ENCODE results near the gene IKZF1.

The IKZF1 gene

DNA sequence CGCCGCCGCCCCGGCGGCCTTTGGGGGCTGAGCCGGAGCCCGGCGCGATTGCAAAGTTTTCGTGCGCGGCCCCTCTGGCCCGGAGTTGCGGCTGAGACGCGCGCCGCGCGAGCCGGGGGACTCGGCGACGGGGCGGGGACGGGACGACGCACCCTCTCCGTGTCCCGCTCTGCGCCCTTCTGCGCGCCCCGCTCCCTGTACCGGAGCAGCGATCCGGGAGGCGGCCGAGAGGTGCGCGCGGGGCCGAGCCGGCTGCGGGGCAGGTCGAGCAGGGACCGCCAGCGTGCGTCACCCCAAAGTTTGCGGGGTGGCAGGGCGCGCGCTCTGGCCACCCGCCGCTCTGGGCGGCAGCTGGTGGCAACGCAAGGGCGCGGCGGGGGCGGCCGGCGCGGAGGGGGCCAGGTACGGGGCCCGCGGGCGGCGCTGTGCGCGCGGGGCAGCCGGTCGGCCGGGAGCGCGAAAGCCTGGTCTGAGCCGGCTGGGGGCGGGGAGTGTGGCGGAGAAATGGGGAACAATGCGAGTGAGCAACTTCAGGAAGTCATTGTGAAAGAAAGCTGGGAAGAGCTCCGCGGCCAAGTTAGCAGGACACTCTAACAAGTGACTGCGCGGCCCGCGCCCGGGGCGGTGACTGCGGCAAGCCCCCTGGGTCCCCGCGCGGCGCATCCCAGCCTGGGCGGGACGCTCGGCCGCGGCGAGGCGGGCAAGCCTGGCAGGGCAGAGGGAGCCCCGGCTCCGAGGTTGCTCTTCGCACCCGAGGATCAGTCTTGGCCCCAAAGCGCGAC, at the start of gene IKZF1:
IKZF1 (plus strand) TSS at position 588 of the 782 bp plus-strand sequence. CDS start 14,346 bp downstream, outside the sequence.
- DNase-seq: peak; percentile 85

DNA sequence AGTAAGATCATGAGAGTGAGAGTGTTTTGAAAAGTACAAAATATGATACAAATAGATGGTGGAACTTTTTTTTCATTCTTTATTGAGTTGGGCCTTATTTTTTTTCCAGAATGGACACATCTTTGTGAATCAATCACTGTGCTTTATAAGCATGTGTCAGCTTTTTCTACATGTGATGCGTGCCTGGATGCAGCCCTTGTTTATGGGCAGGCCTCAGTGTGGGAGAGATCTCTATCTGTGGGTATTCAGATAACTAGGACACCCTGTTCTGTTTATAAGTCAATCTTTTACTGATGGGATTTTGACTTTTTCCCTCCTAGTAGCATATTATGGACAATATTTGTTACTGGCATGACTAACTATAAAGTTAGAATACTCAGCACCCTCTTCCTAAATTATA, 42.9 kb upstream of the IKZF1 start:
- no peak for DNase-seq

GRCh38 chr7:50262446-50262845, 42.1 kb upstream of the IKZF1 start:
- no peak for DNase-seq

- no peak for DNase-seq
These were observed 41.4 kb upstream of the IKZF1 start for GRCh38 chr7:50262916-50263690.

DNA sequence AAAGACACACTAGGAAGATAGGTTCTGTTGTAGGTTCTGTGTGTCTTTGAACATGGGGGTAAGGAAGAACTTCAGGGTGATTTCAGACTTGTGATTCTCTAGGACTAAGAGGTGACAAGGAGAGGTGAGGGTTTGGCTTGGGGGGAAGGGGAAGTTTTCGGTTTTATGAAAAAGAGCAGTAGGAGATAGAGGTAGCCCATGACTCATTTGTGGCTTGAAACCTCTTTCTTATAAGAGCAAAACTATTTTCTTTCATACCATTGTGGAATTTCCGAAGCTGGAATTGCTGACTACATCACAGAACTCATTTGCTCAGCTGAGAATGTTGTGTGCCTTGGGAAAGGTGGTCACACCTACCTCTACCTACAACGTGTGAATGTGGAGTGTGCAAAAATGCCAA, 39.6 kb upstream of the IKZF1 start:
- DNase-seq: no peak

- DNase-seq: no peak
These were observed 38.4 kb upstream of the IKZF1 start for GRCh38 chr7:50265968-50266634.

DNA sequence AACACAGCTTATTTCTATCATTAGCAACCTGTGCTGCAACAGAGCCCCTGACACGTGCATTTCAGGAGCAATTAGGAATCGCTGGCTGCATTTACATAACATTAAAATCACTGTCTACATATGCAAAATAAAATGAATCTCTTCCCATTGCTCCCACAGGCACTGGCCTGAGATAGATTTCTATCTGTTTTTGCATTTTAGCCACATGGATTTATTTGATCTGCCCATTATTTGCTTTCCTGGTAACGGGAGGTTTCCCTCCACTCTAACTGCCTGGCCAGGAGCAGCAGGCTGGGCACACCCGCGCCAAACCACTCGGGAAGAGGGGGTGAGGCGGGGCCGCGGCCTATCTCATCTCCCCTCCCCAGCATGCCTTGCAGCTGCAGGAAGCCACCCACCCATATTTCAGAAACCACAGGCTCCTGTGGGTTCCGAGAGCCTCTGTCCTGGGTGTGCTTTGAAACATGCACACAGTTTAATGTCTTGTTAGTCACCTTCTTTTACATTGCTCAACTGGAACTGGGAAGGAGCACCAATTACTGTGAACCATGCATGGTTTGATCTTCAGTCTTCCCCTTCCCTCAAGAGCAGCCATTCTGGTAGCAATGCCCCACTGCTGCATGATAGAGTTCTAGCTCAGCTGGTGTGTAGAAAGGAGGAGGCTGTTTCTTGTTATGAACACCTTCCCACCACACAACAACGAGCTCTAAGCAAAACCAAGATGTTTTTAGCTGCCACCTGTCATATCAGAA, 37.7 kb upstream of the IKZF1 start:
- DNase-seq: peak; percentile 85

GRCh38 chr7:50267525-50268041, 36.9 kb upstream of the IKZF1 start:
- no peak for DNase-seq

- DNase-seq: no peak
These were observed 36.3 kb upstream of the IKZF1 start for GRCh38 chr7:50268223-50268622.

GRCh38 chr7:50268990-50269389, 35.5 kb upstream of the IKZF1 start:
- DNase-seq: no peak

DNA sequence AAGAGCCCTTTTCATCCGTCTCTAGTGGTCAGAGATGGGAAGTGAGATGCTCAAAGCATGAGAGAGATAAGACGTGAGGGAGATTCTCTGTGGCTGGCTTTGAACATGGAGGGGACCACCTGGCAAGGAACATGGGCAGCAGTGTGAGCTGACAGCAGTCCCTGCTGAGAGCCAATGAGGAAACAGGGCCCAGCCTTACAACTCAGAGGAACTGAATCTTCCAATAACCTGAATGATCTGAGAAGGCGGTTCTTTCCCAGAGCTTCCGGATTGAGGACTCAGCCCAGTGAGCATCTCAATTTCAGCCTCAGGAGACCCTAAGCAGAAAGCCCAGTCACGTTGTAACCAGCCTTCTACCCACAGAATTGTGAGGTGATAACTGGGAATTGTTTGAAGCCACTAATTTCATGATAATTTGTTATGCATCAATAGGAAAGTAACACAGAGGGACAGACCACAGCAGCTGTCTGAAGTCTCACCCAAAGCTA, 33.9 kb upstream of the IKZF1 start:
- DNase-seq: no peak

GRCh38 chr7:50272808-50273207, 31.7 kb upstream of the IKZF1 start:
- DNase-seq: no peak

- DNase-seq: no peak
These were observed 31.2 kb upstream of the IKZF1 start for GRCh38 chr7:50273301-50273700.

DNA sequence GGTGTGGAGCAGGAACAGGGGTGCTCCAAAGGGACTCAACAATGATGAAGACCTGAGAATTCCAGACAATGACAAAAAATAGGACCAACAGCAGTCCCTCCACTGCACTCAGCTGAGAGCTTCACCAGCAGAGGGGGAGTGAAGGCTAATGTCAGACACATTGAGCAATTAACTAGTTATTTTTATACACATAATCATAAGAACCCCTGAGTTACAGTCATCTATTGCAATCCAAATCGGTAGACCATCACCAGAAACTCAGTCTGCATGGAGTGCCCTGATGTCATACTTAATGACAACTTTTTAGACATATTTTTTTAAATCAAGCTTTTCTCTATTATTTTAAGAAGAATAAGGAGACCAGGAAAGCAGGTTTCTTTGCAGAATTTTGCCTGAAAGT, 30.6 kb upstream of the IKZF1 start:
- no peak for DNase-seq

GRCh38 chr7:50274361-50274760, 30.2 kb upstream of the IKZF1 start:
- DNase-seq: no peak

GRCh38 chr7:50275430-50275829, 29.1 kb upstream of the IKZF1 start:
- no peak for DNase-seq

GRCh38 chr7:50276483-50276882, 28.0 kb upstream of the IKZF1 start:
- DNase-seq: no peak

GRCh38 chr7:50278120-50278519, 26.4 kb upstream of the IKZF1 start:
- no peak for DNase-seq

DNA sequence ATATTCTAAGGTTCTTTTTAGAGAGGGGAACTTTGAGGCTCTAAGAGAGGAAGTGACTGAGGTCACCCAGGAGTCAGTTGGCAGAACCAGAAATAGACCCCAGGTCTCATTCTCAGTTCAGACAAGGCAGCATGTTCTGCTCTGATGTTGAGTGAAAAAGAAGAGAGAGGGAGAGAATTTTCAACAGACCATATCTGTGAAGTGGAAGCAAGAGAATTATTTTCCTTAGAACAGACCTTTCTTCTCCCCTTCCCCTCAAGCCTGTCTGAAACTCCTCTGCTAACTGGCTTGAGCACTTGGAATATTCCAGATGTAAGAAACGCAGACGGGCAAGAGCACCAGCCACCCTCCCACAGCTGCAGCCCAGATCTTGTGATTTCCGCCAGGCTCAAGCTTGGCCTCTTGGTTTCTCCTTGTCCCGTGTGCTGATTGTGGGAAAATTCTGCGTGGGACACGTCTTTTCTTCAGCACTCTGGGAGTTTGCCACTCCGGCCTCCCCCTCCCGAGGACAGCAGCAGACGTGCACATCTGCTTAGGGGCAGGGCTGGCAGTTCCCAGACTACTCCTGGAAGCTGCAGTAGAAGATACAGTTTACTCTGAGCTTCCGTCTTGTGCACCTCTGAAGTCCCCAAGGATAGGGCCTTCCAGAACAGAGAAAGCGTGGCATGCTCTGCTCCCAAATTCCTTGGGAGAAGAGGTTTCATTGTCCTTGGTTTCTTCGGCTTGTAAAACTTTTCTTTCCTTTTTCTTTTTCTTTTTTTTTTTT, 22.7 kb upstream of the IKZF1 start:
- DNase-seq: no peak

DNA sequence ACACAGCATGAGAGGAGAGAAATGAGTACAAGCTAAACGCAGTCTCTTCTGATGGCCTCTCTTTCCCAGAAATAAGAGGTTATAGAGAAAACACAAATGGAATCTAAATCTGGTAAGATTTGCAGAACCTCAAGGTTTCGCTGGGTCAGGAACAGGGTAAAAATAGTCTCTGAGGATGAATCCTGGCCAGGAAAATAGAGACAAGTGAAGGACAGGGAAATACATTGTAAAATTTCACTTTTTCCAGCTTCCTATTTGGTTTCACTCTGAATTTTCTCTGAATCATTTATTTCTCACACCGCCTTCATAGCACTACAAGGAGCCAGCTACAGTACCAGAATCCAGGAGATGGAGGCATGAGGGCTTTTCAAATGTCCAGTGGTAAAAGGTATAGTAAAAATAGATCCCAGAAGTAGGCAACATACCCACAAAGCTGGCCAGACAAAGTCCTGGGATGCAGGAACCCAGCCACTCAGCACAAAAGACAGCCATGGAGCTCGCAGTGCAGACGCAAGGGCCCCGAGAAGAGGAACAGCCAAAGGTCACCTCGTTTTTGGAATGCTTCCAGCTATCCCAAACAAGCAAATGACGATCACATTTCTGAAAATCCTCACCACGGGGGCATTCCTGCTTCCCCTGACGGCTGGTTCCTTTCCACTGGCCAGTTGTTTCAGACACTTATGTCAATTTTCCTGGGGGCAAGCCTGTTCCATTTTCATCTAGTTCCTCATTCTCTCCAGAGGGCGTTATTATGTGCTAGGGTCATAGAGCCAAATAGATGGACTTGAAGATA, 21.5 kb upstream of the IKZF1 start:
- no peak for DNase-seq

DNA sequence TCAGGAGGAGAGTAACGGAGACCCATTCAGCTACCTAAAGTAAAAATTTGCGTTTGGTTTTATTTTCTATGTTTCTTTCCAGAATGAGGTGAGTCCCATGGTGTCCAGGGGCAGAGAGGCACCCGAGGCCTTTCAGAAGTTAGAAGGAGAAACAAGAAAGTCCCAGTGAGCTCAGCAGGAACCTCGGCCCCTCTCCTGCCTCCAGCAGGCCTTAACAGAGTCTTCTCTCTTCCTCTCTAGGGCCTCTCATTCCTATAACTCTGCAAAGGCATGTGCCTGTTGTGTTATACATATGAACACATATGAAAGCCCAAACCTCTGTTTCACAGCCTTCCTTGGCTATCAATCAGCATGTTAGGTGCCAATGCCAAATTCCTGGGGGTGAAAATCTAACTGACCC, 20.8 kb upstream of the IKZF1 start:
- no peak for DNase-seq

Measured in activated CD8-positive, alpha-beta memory T cell treated with anti-CD3 and anti-CD28 coated beads, Interleukin-2, amount 50 U/mL, for 48 hours (primary cell).